KOPT-K1 (cell line): ENCODE results near the gene TIE1.

Experiments
- H3K27ac ChIP-seq: fragments of 200-600 bp; sonication (generic); 2 replicates; pipeline ENCODE4 v1.5.1; 2016; ENCODE audit warnings: antibody characterized with exemption, mild to moderate bottlenecking, low read depth, low read length; ENCODE audit not compliant: poor library complexity, severe bottlenecking
- H3K36me3 ChIP-seq: fragments of 200-600 bp; sonication (generic); 2 replicates; pipeline ENCODE4 v1.5.1; 2017; ENCODE audit warnings: antibody characterized with exemption, mild to moderate bottlenecking, low read length, moderate library complexity; ENCODE audit not compliant: insufficient read depth
- H3K9me3 ChIP-seq: fragments of 200-600 bp; sonication (generic); 2 replicates; pipeline ENCODE4 v1.5.1; 2017; ENCODE audit warnings: antibody characterized with exemption, low read length, mild to moderate bottlenecking; ENCODE audit not compliant: insufficient read depth, poor library complexity, severe bottlenecking

TIE1 gene

DNA sequence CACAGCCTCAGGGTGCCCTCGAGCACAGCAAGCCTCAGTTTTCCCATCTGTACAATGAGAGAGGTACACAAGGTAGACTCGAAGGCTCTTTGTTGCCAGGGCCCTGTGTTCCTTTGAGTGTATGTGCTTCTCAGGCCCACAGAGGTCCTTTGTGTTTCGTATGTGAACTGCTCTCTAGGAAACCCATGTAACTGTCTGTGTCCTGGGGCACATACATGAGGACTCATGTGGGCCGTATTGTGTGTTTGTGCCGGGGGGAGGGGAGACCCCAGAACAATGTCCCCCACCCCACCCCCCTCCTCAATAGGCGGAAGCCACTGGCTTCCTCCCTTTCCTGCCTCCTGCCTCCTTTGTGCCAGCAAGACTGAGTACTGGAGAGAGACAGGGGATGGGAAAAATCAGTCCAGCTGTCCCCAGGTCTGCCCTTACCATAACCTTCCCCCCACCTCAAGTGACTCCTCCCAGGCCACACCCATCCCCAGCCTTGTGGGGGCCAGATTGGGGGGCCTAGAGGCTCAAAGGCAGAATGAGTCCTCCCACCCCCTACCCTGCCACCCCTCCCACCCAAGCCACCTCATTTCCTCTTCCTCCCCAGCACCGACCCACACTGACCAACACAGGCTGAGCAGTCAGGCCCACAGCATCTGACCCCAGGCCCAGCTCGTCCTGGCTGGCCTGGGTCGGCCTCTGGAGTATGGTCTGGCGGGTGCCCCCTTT is at the start of gene TIE1:
Gene TIE1 (plus strand): TSS at position 605 of the 717 bp plus-strand sequence. CDS start 90 bp downstream, at position 695.
- no peak within 1 kb of the TSS for H3K27ac ChIP-seq
- no peaks in the 10 kb centered on the region for H3K9me3 ChIP-seq
- H3K36me3 ChIP-seq, result no peaks in the 10 kb centered on the region

DNA sequence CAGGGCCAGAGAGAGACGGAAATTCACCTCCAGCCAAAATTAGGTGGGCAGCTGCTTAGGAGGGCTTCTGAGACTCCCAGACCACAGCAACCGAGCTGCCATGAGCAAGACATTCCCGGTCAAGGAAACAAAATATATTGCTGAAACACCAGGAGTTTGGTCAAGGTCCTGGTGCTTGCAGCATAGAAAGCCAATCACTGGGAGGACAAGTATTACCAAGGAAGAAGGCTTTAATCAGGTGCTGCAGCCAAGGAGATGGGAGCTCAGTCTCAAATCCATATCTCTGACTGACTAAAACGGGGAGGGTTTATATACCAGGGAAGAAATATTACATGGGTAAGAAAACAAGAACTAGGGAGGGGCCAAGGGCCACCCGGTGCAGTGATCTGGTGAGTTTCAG is 49.8 kb upstream of the TIE1 start:
- Histone ChIP-seq H3K9me3 (peaks cover 47% of the 10 kb centered on the region), H3K36me3 (no peaks in the 10 kb centered on the region), H3K27ac (no peak overlapping the region)

DNA sequence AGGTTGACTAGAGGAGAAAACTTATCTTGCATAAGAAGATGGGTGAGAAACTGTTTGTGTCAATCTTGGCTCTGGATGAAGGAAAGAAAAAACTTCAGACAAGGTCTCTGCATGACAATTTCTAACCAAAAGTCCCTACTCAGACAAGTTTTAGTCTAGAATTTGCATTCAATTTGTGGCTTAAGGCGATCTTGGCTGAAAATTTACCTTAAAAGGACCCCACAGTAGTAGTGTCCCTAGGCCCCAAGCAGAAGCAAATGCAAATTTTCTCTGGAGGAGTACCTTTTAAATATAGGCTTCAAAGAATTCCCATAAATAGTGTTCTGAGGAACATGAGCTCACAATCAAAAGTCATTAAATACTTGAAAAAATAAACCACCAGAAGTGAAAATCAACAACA is 48.6 kb upstream of the TIE1 start:
- Histone ChIP-seq H3K27ac (no peak overlapping the region), H3K9me3 (peaks cover 39% of the 10 kb centered on the region), H3K36me3 (no peaks in the 10 kb centered on the region)

- no peaks in the 10 kb centered on the region for H3K36me3 ChIP-seq
Observed at GRCh38 chr1:43253173-43253572, 47.6 kb upstream of the TIE1 start.

GRCh38 chr1:43253876-43254275 is 46.9 kb upstream of the TIE1 start:
- Histone ChIP-seq H3K9me3 (peaks cover 42% of the 10 kb centered on the region), H3K36me3 (no peaks in the 10 kb centered on the region), H3K27ac (no peak overlapping the region)

More at GRCh38 chr1:43253173-43253572, 47.6 kb upstream of the TIE1 start:
- Histone ChIP-seq H3K27ac (no peak overlapping the region), H3K9me3 (peaks cover 39% of the 10 kb centered on the region)

GRCh38 chr1:43255438-43256210 is 45.2 kb upstream of the TIE1 start:
- H3K27ac ChIP-seq, result no peak overlapping the region
- H3K9me3 ChIP-seq, result peaks cover 28% of the 10 kb centered on the region
- no peaks in the 10 kb centered on the region for H3K36me3 ChIP-seq

- peaks cover 19% of the 10 kb centered on the region for H3K9me3 ChIP-seq
- H3K27ac ChIP-seq, result no peak overlapping the region
- H3K36me3 ChIP-seq, result no peaks in the 10 kb centered on the region
Observed at GRCh38 chr1:43256675-43257570, 43.9 kb upstream of the TIE1 start.

- H3K9me3 ChIP-seq, result peaks cover 31% of the 10 kb centered on the region
- H3K27ac ChIP-seq, result no peak overlapping the region
- no peaks in the 10 kb centered on the region for H3K36me3 ChIP-seq
Observed at GRCh38 chr1:43258370-43258769, 42.4 kb upstream of the TIE1 start.

- Histone ChIP-seq H3K9me3 (peaks cover 22% of the 10 kb centered on the region), H3K36me3 (no peaks in the 10 kb centered on the region), H3K27ac (no peak overlapping the region)
Observed at GRCh38 chr1:43265431-43265830, 35.4 kb upstream of the TIE1 start.

GRCh38 chr1:43266881-43267280 is 33.9 kb upstream of the TIE1 start:
- peaks cover 22% of the 10 kb centered on the region for H3K9me3 ChIP-seq
- no peaks in the 10 kb centered on the region for H3K36me3 ChIP-seq
- no peak overlapping the region for H3K27ac ChIP-seq

DNA sequence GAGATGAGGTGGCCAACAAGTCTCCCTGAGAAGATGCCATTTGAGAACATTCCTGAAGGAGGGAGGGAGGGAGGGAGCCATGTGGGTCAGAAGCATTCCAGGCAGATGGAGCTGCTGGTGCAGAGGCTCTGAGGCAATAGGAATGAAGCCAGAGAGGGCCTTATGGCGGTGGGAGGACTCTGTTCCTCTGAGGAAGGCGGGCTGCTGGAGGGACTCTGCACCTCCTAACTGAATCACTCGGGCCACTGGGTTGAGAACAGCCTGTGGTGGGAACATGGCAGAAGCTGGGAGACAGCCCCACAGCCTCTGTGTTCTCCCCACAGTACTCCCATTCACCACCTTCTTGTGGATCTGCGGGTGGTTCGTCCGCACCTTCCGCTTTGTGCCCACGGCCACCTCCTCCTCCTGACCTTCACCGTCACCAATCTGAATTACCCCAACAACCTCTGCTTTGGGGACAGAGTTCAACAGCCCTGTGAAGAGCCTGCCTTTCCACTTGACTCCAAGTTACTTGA is 33.4 kb upstream of the TIE1 start:
- no peak overlapping the region for H3K27ac ChIP-seq
- H3K36me3 ChIP-seq, result no peaks in the 10 kb centered on the region
- peaks cover 18% of the 10 kb centered on the region for H3K9me3 ChIP-seq

DNA sequence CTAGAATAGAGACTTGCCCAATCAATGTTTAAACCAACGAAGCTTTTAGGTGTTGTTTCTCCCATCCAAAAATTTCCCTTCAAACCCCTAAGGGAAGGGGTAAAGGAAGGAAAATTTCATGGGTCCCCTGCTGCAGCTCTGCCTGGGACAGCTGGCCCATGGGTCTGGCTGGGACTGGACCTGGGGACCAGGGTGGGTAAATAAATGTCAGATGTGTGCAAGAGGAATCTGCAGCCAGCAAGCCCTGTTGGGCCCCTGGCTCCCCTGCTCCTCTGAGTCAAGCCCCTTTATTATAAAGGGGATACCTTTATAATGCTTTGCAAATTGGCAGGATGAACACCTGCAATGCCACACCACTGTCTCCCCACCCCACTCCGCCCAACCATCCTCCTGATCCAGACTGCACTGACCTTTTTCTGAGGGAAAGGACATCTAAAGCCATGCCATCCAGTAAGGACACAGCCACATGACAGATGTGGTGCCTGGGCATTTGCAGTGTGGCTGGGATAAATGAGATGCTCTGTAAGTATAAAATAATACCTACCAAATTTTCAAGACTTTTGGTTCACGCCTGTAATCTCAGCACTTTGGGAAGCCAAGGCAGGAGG is 32.9 kb upstream of the TIE1 start:
- Histone ChIP-seq H3K36me3 (no peaks in the 10 kb centered on the region), H3K27ac (no peak overlapping the region), H3K9me3 (peaks cover 13% of the 10 kb centered on the region)

DNA sequence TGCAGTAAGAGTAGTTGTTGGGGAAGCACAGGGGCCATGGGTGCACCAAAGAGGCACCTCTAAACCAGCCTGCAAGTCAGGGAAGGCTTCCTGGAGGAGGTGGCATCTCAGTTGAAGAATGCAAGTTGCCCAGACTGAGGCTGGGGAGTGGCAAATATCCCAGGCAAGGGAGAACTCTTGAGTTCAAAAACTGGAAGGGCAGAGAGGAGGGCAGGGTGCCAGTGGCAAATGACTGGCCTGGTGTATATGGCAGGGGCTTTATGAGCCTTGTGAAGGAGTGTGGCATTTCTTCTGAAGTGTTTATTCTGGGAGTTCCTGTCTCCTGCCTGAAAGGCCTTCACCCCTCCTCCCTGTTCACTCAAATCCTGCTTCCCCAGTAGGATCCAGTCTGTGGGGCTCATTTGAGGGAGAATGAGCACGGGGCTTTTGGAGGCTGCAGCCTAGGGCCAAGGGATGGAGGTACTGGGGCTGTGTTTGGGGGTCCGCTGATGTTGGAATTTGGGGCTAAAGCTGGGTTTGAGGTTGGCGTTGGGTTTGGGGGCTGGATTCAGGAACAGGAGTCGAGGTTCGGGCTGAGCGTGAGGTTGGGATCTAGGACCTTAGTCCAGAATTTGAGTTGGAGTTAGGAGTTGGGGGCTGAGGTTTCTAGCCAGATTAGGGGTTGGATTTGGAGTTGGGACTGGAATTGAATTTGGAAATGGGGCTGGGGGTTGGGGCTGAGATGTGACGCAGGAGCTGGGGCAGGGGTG is 31.0 kb upstream of the TIE1 start, which contains the start of gene TMEM125:
Gene TMEM125 (plus strand): TSS at position 357 of the 749 bp plus-strand sequence. CDS start 2,740 bp downstream, outside the sequence.
- Histone ChIP-seq H3K27ac (no peak within 1 kb of the TSS), H3K36me3 (no peaks in the 10 kb centered on the region), H3K9me3 (peaks cover 9% of the 10 kb centered on the region)
